ENCODE measurements around the gene ANXA2. TPM values are rescaled to one million over a fixed set of nuclear protein-coding genes. Genes with fewer than 3 reads are reported as not detected.

Gene ANXA2
- polyA plus RNA-seq, 1 donor (not counting 4 experiments of a cell fraction or from before 2014, with no cell fraction given): 11,017 TPM

DNA sequence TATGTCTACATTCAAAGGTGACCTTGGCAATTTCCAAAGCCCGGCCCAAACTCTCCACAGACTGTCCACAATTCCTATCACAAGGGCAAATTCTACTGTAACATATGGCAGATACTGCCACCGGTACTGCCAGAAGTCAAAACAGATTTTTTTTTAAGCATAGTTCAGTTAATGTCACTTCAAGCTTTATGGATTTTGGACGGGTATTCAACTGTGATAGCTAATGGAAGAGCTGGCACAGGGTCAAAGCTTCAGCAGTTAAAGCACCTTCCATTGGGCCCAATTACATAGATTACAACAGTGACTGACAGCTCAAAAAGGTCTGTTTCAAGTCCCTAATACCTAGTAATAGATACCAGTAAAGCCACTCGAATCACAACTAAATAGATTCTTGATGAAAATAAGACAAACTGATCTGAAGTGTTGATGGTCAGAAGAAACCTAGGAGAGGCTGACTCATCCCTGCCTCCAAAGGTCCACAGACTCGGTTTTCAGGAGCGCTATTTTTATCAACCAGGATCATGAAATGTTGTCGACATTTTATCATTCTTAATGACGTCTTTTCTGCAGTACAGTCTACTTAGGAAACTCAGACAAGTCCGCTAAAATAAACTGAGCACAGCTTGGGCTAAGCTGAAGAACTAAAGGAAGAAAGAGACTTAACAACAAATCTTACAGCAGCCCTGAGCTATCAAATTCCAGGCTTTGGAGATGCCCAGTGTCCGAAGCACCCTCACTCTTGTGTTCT lies 38.7 kb downstream of the ANXA2 start:
- Histone ChIP-seq H3K9me3 (ENCODE audit: control insufficient read depth, low read depth, low read length) (no peaks in the 10 kb centered on the region), H3K4me3 (ENCODE audit: control insufficient read depth in 2 of 3, extremely low read depth in 1 of 3, insufficient read depth in 2 of 3, low read depth in 1 of 3, low read length in 3 of 3) (no peak overlapping the region), H3K79me2 (ENCODE audit: control insufficient read depth, insufficient read depth, low read length) (peaks cover 31% of the 10 kb centered on the region), H3K4me2 (ENCODE audit: control insufficient read depth, extremely low read depth, insufficient read depth, low read depth, low read length) (no peak overlapping the region), H3K9me1 (ENCODE audit: control insufficient read depth, extremely low read depth, insufficient read depth, low read length) (no peaks in the 10 kb centered on the region), H3K27me3 (ENCODE audit: control insufficient read depth, extremely low read depth, insufficient read depth, low read length) (no peaks in the 10 kb centered on the region), H4K20me1 (ENCODE audit: control insufficient read depth, extremely low read depth, insufficient read depth, low read length) (peaks cover 79% of the 10 kb centered on the region), H3K36me3 (ENCODE audit: control insufficient read depth in 2 of 2, extremely low read depth in 1 of 2, insufficient read depth in 2 of 2, low read length in 2 of 2) (peaks cover 56 to 83% of the 10 kb centered on the region in 2 experiments), H3K27ac (ENCODE audit: control insufficient read depth, insufficient read depth, low read length) (no peak overlapping the region), H3K4me1 (ENCODE audit: control insufficient read depth, extremely low read depth, insufficient read depth, low read length) (peaks cover 11% of the 10 kb centered on the region), H3K9ac (ENCODE audit: control insufficient read depth, extremely low read depth, insufficient read depth, low read length) (no peak overlapping the region), H2AFZ (ENCODE audit: control insufficient read depth, low read length) (no peak overlapping the region)
- dilution Hi-C loops (cut with MboI; ENCODE audit: extremely low pct_ligation_motif_present, low sequenced_read_pairs): no loop called here
- DNase-seq (ENCODE audit: low read depth, low spot score) (no peak), FAIRE-seq (no peak)
- TF ChIP-seq EZH2 (IDR thresholded peaks at IDR 0.05; ENCODE audit: low read length): no peak
- TF ChIP-seq, protein P1, sequence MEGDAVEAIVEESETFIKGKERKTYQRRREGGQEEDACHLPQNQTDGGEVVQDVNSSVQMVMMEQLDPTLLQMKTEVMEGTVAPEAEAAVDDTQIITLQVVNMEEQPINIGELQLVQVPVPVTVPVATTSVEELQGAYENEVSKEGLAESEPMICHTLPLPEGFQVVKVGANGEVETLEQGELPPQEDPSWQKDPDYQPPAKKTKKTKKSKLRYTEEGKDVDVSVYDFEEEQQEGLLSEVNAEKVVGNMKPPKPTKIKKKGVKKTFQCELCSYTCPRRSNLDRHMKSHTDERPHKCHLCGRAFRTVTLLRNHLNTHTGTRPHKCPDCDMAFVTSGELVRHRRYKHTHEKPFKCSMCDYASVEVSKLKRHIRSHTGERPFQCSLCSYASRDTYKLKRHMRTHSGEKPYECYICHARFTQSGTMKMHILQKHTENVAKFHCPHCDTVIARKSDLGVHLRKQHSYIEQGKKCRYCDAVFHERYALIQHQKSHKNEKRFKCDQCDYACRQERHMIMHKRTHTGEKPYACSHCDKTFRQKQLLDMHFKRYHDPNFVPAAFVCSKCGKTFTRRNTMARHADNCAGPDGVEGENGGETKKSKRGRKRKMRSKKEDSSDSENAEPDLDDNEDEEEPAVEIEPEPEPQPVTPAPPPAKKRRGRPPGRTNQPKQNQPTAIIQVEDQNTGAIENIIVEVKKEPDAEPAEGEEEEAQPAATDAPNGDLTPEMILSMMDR (optimal IDR thresholded peaks at IDR 0.05 in 1 of 3, IDR thresholded peaks at IDR 0.05 in 1 of 3, conservative IDR thresholded peaks at IDR 0.05 in 1 of 3; ENCODE audit: extremely low read depth in 1 of 3, insufficient read depth in 2 of 3, low read length in 3 of 3): no peak

DNA sequence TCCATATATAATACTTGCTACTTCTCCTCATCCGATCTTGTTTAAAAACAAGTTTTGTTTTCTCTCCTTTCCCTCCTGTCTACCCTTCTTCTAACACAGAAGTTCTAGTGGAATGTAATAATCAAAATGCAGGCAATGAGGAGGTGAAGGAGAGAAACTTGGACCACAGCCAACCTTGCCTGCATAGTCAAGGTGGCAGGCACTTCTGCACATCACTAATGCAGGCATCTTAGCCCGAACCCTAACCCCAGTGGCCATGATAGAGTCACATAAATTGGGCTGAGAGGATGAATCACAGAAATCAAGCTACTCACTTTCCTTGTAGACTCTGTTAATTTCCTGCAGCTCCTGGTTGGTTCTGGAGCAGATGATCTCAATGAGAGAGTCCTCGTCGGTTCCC lies 41.0 kb downstream of the ANXA2 start:
- dilution Hi-C loops (cut with MboI; ENCODE audit: extremely low pct_ligation_motif_present, low sequenced_read_pairs): no loop called here
- Histone ChIP-seq H3K9ac (ENCODE audit: control insufficient read depth, extremely low read depth, insufficient read depth, low read length) (no peak overlapping the region), H3K27ac (ENCODE audit: control insufficient read depth, insufficient read depth, low read length) (no peak overlapping the region), H3K9me3 (ENCODE audit: control insufficient read depth, low read depth, low read length) (no peaks in the 10 kb centered on the region), H3K79me2 (ENCODE audit: control insufficient read depth, insufficient read depth, low read length) (peaks cover 14% of the 10 kb centered on the region), H4K20me1 (ENCODE audit: control insufficient read depth, extremely low read depth, insufficient read depth, low read length) (peaks cover 76% of the 10 kb centered on the region), H3K27me3 (ENCODE audit: control insufficient read depth, extremely low read depth, insufficient read depth, low read length) (no peaks in the 10 kb centered on the region), H3K4me3 (ENCODE audit: control insufficient read depth in 2 of 3, extremely low read depth in 1 of 3, insufficient read depth in 2 of 3, low read depth in 1 of 3, low read length in 3 of 3) (no peak overlapping the region), H3K9me1 (ENCODE audit: control insufficient read depth, extremely low read depth, insufficient read depth, low read length) (no peaks in the 10 kb centered on the region), H3K4me1 (ENCODE audit: control insufficient read depth, extremely low read depth, insufficient read depth, low read length) (no peaks in the 10 kb centered on the region), H2AFZ (ENCODE audit: control insufficient read depth, low read length) (no peak overlapping the region), H3K36me3 (ENCODE audit: control insufficient read depth in 2 of 2, extremely low read depth in 1 of 2, insufficient read depth in 2 of 2, low read length in 2 of 2) (peaks cover 60 to 87% of the 10 kb centered on the region in 2 experiments), H3K4me2 (ENCODE audit: control insufficient read depth, extremely low read depth, insufficient read depth, low read depth, low read length) (no peak overlapping the region)
- DNase-seq (ENCODE audit: low read depth, low spot score) (peak; percentile 17), FAIRE-seq (peak; percentile 84)
- TF ChIP-seq EZH2 (IDR thresholded peaks at IDR 0.05; ENCODE audit: low read length): no peak
- TF ChIP-seq, protein P1 (optimal IDR thresholded peaks at IDR 0.05 in 1 of 3, IDR thresholded peaks at IDR 0.05 in 1 of 3, conservative IDR thresholded peaks at IDR 0.05 in 1 of 3; ENCODE audit: extremely low read depth in 1 of 3, insufficient read depth in 2 of 3, low read length in 3 of 3): no peak
